ENCODE results near the gene MAP4K2.

Gene MAP4K2

GRCh38 chr11:64839335-64839734 is 36.3 kb upstream of the MAP4K2 start:
- DNase-seq (ENCODE audit: extremely low read depth in 1 of 2, low read depth in 1 of 2): no peak

GRCh38 chr11:64838600-64839334 is 35.8 kb upstream of the MAP4K2 start:
- DNase-seq (ENCODE audit: extremely low read depth in 1 of 2, low read depth in 1 of 2): no peak

GRCh38 chr11:64837887-64838351 is 34.9 kb upstream of the MAP4K2 start:
- DNase-seq (ENCODE audit: extremely low read depth in 1 of 2, low read depth in 1 of 2): no peak

- DNase-seq (ENCODE audit: extremely low read depth in 1 of 2, low read depth in 1 of 2): no peak
Observed at GRCh38 chr11:64836448-64837072, 33.5 kb upstream of the MAP4K2 start.

GRCh38 chr11:64835616-64836447 is 32.8 kb upstream of the MAP4K2 start:
- no peak for DNase-seq (ENCODE audit: extremely low read depth in 1 of 2, low read depth in 1 of 2)

GRCh38 chr11:64834723-64835615 is 32.0 kb upstream of the MAP4K2 start:
- DNase-seq (ENCODE audit: extremely low read depth in 1 of 2, low read depth in 1 of 2): no peak

- DNase-seq (ENCODE audit: extremely low read depth in 1 of 2, low read depth in 1 of 2): no peak
Observed at GRCh38 chr11:64834031-64834722, 31.2 kb upstream of the MAP4K2 start.

GRCh38 chr11:64833509-64833908 is 30.5 kb upstream of the MAP4K2 start:
- DNase-seq (ENCODE audit: extremely low read depth in 1 of 2, low read depth in 1 of 2): no peak

- no peak for DNase-seq (ENCODE audit: extremely low read depth in 1 of 2, low read depth in 1 of 2)
Observed at GRCh38 chr11:64833198-64833502, 30.1 kb upstream of the MAP4K2 start.

- no peak for DNase-seq (ENCODE audit: extremely low read depth in 1 of 2, low read depth in 1 of 2)
Observed at GRCh38 chr11:64832467-64833197, 29.6 kb upstream of the MAP4K2 start.

- DNase-seq (ENCODE audit: extremely low read depth in 1 of 2, low read depth in 1 of 2): no peak
Observed at GRCh38 chr11:64831411-64831891, 28.4 kb upstream of the MAP4K2 start.

- DNase-seq (ENCODE audit: extremely low read depth in 1 of 2, low read depth in 1 of 2): no peak
Observed at GRCh38 chr11:64829536-64830251, 26.7 kb upstream of the MAP4K2 start.

- no peak for DNase-seq (ENCODE audit: extremely low read depth in 1 of 2, low read depth in 1 of 2)
Observed at GRCh38 chr11:64827451-64827839, 24.4 kb upstream of the MAP4K2 start.

GRCh38 chr11:64826578-64827450 is 23.8 kb upstream of the MAP4K2 start:
- DNase-seq (ENCODE audit: extremely low read depth in 1 of 2, low read depth in 1 of 2): no peak

- DNase-seq (ENCODE audit: extremely low read depth in 1 of 2, low read depth in 1 of 2): no peak
Observed at GRCh38 chr11:64826062-64826461, 23.0 kb upstream of the MAP4K2 start.

GRCh38 chr11:64823568-64824119 is 20.6 kb upstream of the MAP4K2 start:
- no peak for DNase-seq (ENCODE audit: extremely low read depth in 1 of 2, low read depth in 1 of 2)

GRCh38 chr11:64817476-64817875 is 14.5 kb upstream of the MAP4K2 start:
- DNase-seq (ENCODE audit: extremely low read depth in 1 of 2, low read depth in 1 of 2): no peak

Measured in stimulated activated CD8-positive, alpha-beta memory T cell treated with anti-CD3 and anti-CD28 coated beads, Interleukin-7, amount 100 ng/mL, for 48 hours (primary cell).